OCI-LY1 (cell line): Measurements from ENCODE around the gene C5orf22.
"Not testable (repeated sequence)": the region's sequence is repeated elsewhere in the genome, so short reads cannot be mapped to it uniquely, and the experiment has no call there.

ENCODE experiments used
- H2AFZ ChIP-seq: fragments of 200-600 bp; sonication (generic), shearing (Covaris generic); 2 replicates; pipeline ENCODE4 v1.6.0; 2014; ENCODE audit warnings: antibody characterized with exemption, mild to moderate bottlenecking, low read length
- H3F3A ChIP-seq: fragments of 200-600 bp; sonication (generic), shearing (Covaris generic); 2 replicates; pipeline ENCODE4 v1.6.0; 2014; ENCODE audit warnings: mild to moderate bottlenecking, antibody characterized with exemption, low read length, moderate library complexity; ENCODE audit not compliant: insufficient read depth
- H3K27ac ChIP-seq: fragments of 200-600 bp; sonication (generic); 2 replicates; pipeline ENCODE4 v1.5.1; 2014; ENCODE audit warnings: low read length, mixed run types, mild to moderate bottlenecking, low read depth; ENCODE audit not compliant: poor library complexity, severe bottlenecking
- H3K27me3 ChIP-seq: fragments of 200-600 bp; sonication (generic); 2 replicates; pipeline ENCODE4 v1.6.0; 2014; ENCODE audit warnings: antibody characterized with exemption, mild to moderate bottlenecking, low read length, moderate library complexity; ENCODE audit not compliant: insufficient read depth
- H3K36me3 ChIP-seq: fragments of 200-600 bp; sonication (generic); 2 replicates; pipeline ENCODE4 v1.6.1; 2014; ENCODE audit warnings: mild to moderate bottlenecking, antibody characterized with exemption, low read length, moderate library complexity, mixed read lengths; ENCODE audit not compliant: insufficient read depth
- H3K4me1 ChIP-seq: fragments of 200-600 bp; sonication (generic); 2 replicates; pipeline ENCODE4 v1.5.1; 2014; ENCODE audit warnings: mild to moderate bottlenecking, low read length, moderate library complexity; ENCODE audit not compliant: insufficient read depth, severe bottlenecking
- H3K4me2 ChIP-seq: fragments of 200-600 bp; sonication (generic), shearing (Covaris generic); 2 replicates; pipeline ENCODE4 v1.6.1; 2014; ENCODE audit warnings: low read length
- H3K4me3 ChIP-seq: fragments of 200-600 bp; sonication (generic); 2 replicates; pipeline ENCODE4 v1.5.1; 2014; ENCODE audit warnings: low read length, low read depth, mild to moderate bottlenecking, mixed read lengths; ENCODE audit not compliant: poor library complexity, severe bottlenecking
- H3K79me2 ChIP-seq: fragments of 200-600 bp; shearing (Covaris generic); 2 replicates; pipeline ENCODE4 v1.6.1; 2016; ENCODE audit warnings: mixed run types, low read length, mixed read lengths; ENCODE audit not compliant: insufficient read depth
- H3K9ac ChIP-seq: fragments of 200-600 bp; sonication (generic), shearing (Covaris generic); 2 replicates; pipeline ENCODE4 v1.6.1; 2014; ENCODE audit warnings: mild to moderate bottlenecking, low read length, mixed read lengths
- H3K9me2 ChIP-seq: fragments of 200-600 bp; sonication (generic), shearing (Covaris generic); 2 replicates; pipeline ENCODE4 v1.6.1; 2014; ENCODE audit warnings: low read depth, mild to moderate bottlenecking, low read length, mixed read lengths
- H3K9me3 ChIP-seq: fragments of 200-600 bp; shearing (Covaris generic); 2 replicates; pipeline ENCODE4 v1.6.1; 2014; ENCODE audit warnings: low read length, mixed read lengths
- H4K20me1 ChIP-seq: fragments of 200-600 bp; sonication (generic), shearing (Covaris generic); 2 replicates; pipeline ENCODE4 v1.6.0; 2016; ENCODE audit warnings: mild to moderate bottlenecking, low read length; ENCODE audit not compliant: insufficient read depth
- CTCF ChIP-seq: fragments of 200-600 bp; sonication (generic), shearing (Covaris generic); IDR thresholded peaks from 2 replicates; pipeline ENCODE4 v1.5.1; 2017; ENCODE audit warnings: mild to moderate bottlenecking, antibody characterized with exemption, low read length, moderate library complexity, mixed read lengths
- EZH2 ChIP-seq: fragments of 200-600 bp; sonication (generic), shearing (Covaris generic); IDR thresholded peaks from 2 replicates; pipeline ENCODE4 v1.8.0; 2017; ENCODE audit warnings: borderline replicate concordance, mixed run types, mild to moderate bottlenecking, antibody characterized with exemption, low read length, moderate library complexity, mixed read lengths

Gene C5orf22

GRCh38 chr5:31598640-31599611 is 66.8 kb downstream of the C5orf22 start:
- Histone ChIP-seq H3K27me3 (no peaks in the 10 kb centered on the region; the same call in 1 of the 2 replicates), H3F3A (no peaks in the 10 kb centered on the region), H3K4me2 (no peak overlapping the region), H3K79me2 (no peaks in the 10 kb centered on the region), H3K9ac (no peak overlapping the region), H3K9me3 (no peaks in the 10 kb centered on the region), H3K9me2 (no peaks in the 10 kb centered on the region), H3K36me3 (no peaks in the 10 kb centered on the region), H4K20me1 (no peaks in the 10 kb centered on the region), H3K27ac (no peak overlapping the region), H3K4me3 (no peak overlapping the region), H3K4me1 (no peaks in the 10 kb centered on the region), H2AFZ (no peak overlapping the region)
- TF ChIP-seq CTCF (no peak), EZH2 (no peak)

- not testable (repeated sequence) for H3K36me3 ChIP-seq, H3K9me2 ChIP-seq, H3K9me3 ChIP-seq, H3K27me3 ChIP-seq, H3K9ac ChIP-seq, H3K27ac ChIP-seq, H3K4me2 ChIP-seq, H4K20me1 ChIP-seq, H3K79me2 ChIP-seq, H2AFZ ChIP-seq, H3K4me1 ChIP-seq, H3F3A ChIP-seq, H3K4me3 ChIP-seq
These were observed 70.2 kb downstream of the C5orf22 start for GRCh38 chr5:31602305-31602704.

- no peak overlapping the region for H3K4me3 ChIP-seq
- no peaks in the 10 kb centered on the region for H3K9me2 ChIP-seq
- H3K27ac ChIP-seq = no peak overlapping the region
- no peaks in the 10 kb centered on the region; the same call in 1 of the 2 replicates for H3K27me3 ChIP-seq
- no peak overlapping the region for H3K9ac ChIP-seq
- no peaks in the 10 kb centered on the region for H4K20me1 ChIP-seq
- H3K79me2 ChIP-seq = no peaks in the 10 kb centered on the region
- no peak overlapping the region for H2AFZ ChIP-seq
- no peaks in the 10 kb centered on the region for H3F3A ChIP-seq
- no peak for TF ChIP-seq EZH2
- no peak for TF ChIP-seq CTCF
- no peaks in the 10 kb centered on the region for H3K4me1 ChIP-seq
- no peak overlapping the region for H3K4me2 ChIP-seq
- no peaks in the 10 kb centered on the region for H3K9me3 ChIP-seq
- no peaks in the 10 kb centered on the region for H3K36me3 ChIP-seq
These were observed 72.1 kb downstream of the C5orf22 start for GRCh38 chr5:31604240-31604639.
